B cell (primary cell): Measurements from ENCODE around the gene LAMA2. TPM values are rescaled to one million over a fixed set of nuclear protein-coding genes. Genes with fewer than 3 reads are reported as not detected.

ENCODE experiments used
- ATAC-seq: fragments of 200-7000 bp; cut with Tn5 transposase; one replicate; pipeline ENCODE4 v1.10.0; 2021; ENCODE audit warnings: low read depth, mild to moderate bottlenecking, moderate number of reproducible peaks, moderate library complexity
- CTCF ChIA-PET: fragments of 350-600 bp; sonication (Branson Sonifier 250); formaldehyde crosslinking; loops from one replicate; lab custom pipeline; 2021; ENCODE audit warnings: antibody characterized with exemption, inconsistent platforms; lab: Charles Lee
- POLR2A ChIA-PET: fragments of 350-600 bp; sonication (Branson Sonifier 250); formaldehyde crosslinking; loops from one replicate; lab custom pipeline; 2021; ENCODE audit warnings: antibody characterized with exemption; lab: Charles Lee
- DNase-seq: peaks from one replicate; pipeline ENCODE4 v3.0.0; 2013
- H2AFZ ChIP-seq: 2 replicates; pipeline ENCODE4 v1.6.1; 2012; ENCODE audit warnings: mild to moderate bottlenecking, low read depth, low read length; ENCODE audit not compliant: insufficient read depth, poor library complexity, severe bottlenecking
- H3K27ac ChIP-seq, 2 donors: 1 replicate in 1 of 2; 2 replicates in 1 of 2; pipeline ENCODE4 v1.5.1; 2012 to 2013; ENCODE audit warnings: low read length in 2 of 2, mild to moderate bottlenecking in 2 of 2, moderate library complexity in 1 of 2
- H3K27me3 ChIP-seq, 4 experiments: fragments of 200-600 bp in 1 of 4; sonication (generic) in 1 of 4; replicated peaks in 1 of 4; 1 replicate in 2 of 4; 2 replicates in 2 of 4; pipeline versions ENCODE4 v1.6.1 to v1.7.0; 2013 to 2016; ENCODE audit warnings: low read length in 3 of 4, mild to moderate bottlenecking in 2 of 4, mixed read lengths in 1 of 4, moderate library complexity in 1 of 4; ENCODE audit not compliant: insufficient read depth in 4 of 4, control insufficient read depth in 3 of 4; ENCODE audit errors: control extremely low read depth in 1 of 4
- H3K36me3 ChIP-seq, 2 experiments: replicated peaks in 1 of 2; 1 replicate in 1 of 2; 2 replicates in 1 of 2; pipeline versions ENCODE4 v1.6.1 to v1.7.1; 2013; ENCODE audit warnings: low read length in 1 of 2; ENCODE audit not compliant: insufficient read depth in 2 of 2, control insufficient read depth in 1 of 2; ENCODE audit errors: control extremely low read depth in 1 of 2, extremely low read depth in 1 of 2
- H3K4me1 ChIP-seq, 2 donors: fragments of 200-600 bp in 1 of 2; sonication (generic) in 1 of 2; 1 replicate in 1 of 2; 2 replicates in 1 of 2; pipeline versions ENCODE4 v1.5.1 to v1.6.1; 2013 to 2017; ENCODE audit warnings: low read length in 2 of 2; ENCODE audit not compliant: control insufficient read depth in 2 of 2, insufficient read depth in 2 of 2
- H3K4me2 ChIP-seq: replicated peaks from 2 replicates; pipeline ENCODE3; 2012; ENCODE audit warnings: mild to moderate bottlenecking, low read depth, low read length; ENCODE audit not compliant: poor library complexity, severe bottlenecking
- H3K4me3 ChIP-seq, 5 experiments: fragments of 200-600 bp in 1 of 5; sonication (generic) in 1 of 5; 1 replicate in 3 of 5; 2 replicates in 2 of 5; pipeline versions ENCODE4 v1.5.1 to v1.7.0; 2011 to 2016; ENCODE audit warnings: low read length in 4 of 5, mild to moderate bottlenecking in 4 of 5, low read depth in 2 of 5, control low read depth in 1 of 5, moderate library complexity in 1 of 5; ENCODE audit not compliant: insufficient read depth in 1 of 5; ENCODE audit errors: control extremely low read depth in 1 of 5, extremely low read depth in 1 of 5
- H3K79me2 ChIP-seq: fragments of 200-600 bp; sonication (generic); one replicate; pipeline ENCODE4 v1.6.0; 2016; ENCODE audit warnings: low read length; ENCODE audit not compliant: control insufficient read depth, insufficient read depth
- H3K9ac ChIP-seq: fragments of 200-600 bp; sonication (generic); 2 replicates; pipeline ENCODE4 v1.6.1; 2017; ENCODE audit warnings: mild to moderate bottlenecking, low read length, moderate library complexity
- H3K9me3 ChIP-seq, 3 donors: one replicate each; pipeline versions ENCODE4 v1.6.1 to v1.7.1; 2013; ENCODE audit warnings: low read length in 2 of 3; ENCODE audit not compliant: control insufficient read depth in 2 of 3, insufficient read depth in 1 of 3; ENCODE audit errors: control extremely low read depth in 1 of 3
- H4K20me1 ChIP-seq: 2 replicates; pipeline ENCODE4 v1.6.0; 2012; ENCODE audit warnings: mild to moderate bottlenecking, low read length; ENCODE audit not compliant: insufficient read depth, control insufficient read depth, poor library complexity, severe bottlenecking
- H3K27ac Mint-ChIP-seq: one replicate; pipeline ENCODE4 v1.8.0; 2021; ENCODE audit warnings: mixed read lengths
- H3K27me3 Mint-ChIP-seq: one replicate; pipeline ENCODE4 v1.8.0; 2021; ENCODE audit warnings: mixed read lengths
- H3K4me1 Mint-ChIP-seq: one replicate; pipeline ENCODE4 v1.8.0; 2021; ENCODE audit warnings: mixed read lengths
- H3K4me3 Mint-ChIP-seq: one replicate; pipeline ENCODE4 v1.8.0; 2021; ENCODE audit warnings: mixed read lengths
- H3K9me3 Mint-ChIP-seq: one replicate; pipeline ENCODE4 v1.8.0; 2022; ENCODE audit warnings: mixed read lengths; ENCODE audit not compliant: insufficient read depth
- EZH2 ChIP-seq: IDR thresholded peaks from 2 replicates; pipeline ENCODE4 v1.6.1; 2012; ENCODE audit warnings: borderline replicate concordance, low read depth, mild to moderate bottlenecking, moderate library complexity, low read length; ENCODE audit not compliant: insufficient read depth, poor library complexity, severe bottlenecking
- WGBS: methylation state at CpG from one replicate; pipeline ENCODE4 v1.1.5; 2013; ENCODE audit warnings: missing lambda C conversion rate; ENCODE audit not compliant: insufficient coverage; 5-methylcytosine and 5-hydroxymethylcytosine counted together
- intact Hi-C: fragments of 100-400 bp; cut with micrococcal nuclease; formaldehyde crosslinking; loops from one replicate; pipeline ENCODE4 v1.10.0; 2022
- polyA plus RNA-seq: library from polyadenylated mRNA; depleted of rRNA; stranded (reverse); fragments of >200 nt; gene quantifications from 2 replicates; pipeline ENCODE4 v1.2.3, GENCODE V29; 2012
- total RNA-seq, 2 donors: library from RNA; stranded (reverse); fragments of 120-200 nt in 1 of 2; gene quantifications; 1 replicate in 1 of 2; 2 replicates in 1 of 2; pipeline versions ENCODE4 v1.2.3 to v1.2.4, GENCODE V29; 2013 to 2022
- TF ChIP-seq, protein P1 (sequence below): fragments of 200-600 bp; IDR thresholded peaks from one replicate; pipeline ENCODE4 v1.8.0; 2022; ENCODE audit warnings: antibody characterized with exemption, mild to moderate bottlenecking

LAMA2 gene
- total and polyA plus RNA-seq, 2 donors (not counting 1 experiment from before 2014, with no cell fraction given), result 0.16 TPM; not detected in 1

DNA sequence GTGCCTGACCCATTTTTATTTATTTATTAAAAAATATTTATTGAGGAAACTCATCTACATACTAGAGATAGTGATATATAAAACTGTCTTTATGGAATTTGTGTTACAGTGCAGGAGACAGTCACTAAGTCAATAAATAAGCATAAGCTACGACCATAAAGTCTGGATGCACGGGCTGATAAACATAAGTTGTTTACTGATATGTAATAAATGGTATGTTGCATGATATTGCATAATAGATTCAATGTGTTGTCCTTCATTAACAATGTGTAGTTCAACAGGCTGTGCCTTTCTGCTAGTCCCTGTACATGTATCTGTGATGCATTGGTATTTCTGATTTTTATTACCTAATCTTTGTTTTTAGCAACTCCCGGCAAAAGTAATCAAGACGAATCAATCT is 515.8 kb downstream of the LAMA2 start:
- H4K20me1 ChIP-seq, result no peaks in the 10 kb centered on the region
- H3K9me3 Mint-ChIP-seq, result no peaks in the 10 kb centered on the region
- POLR2A ChIA-PET, result no interaction called here
- ATAC-seq (no peak), DNase-seq (no peak)
- H3K4me3 ChIP-seq, result no peak overlapping the region
- H3K4me3 Mint-ChIP-seq, result no peak overlapping the region
- no peaks in the 10 kb centered on the region for H3K27me3 ChIP-seq
- peaks cover 4% of the 10 kb centered on the region for H3K4me1 Mint-ChIP-seq
- H3K4me2 ChIP-seq, result no peak overlapping the region
- no CpG with 5 or more reads among the region's 4 CpGs for WGBS
- CTCF ChIA-PET, result interaction anchor here (1.3 kb wide), 1 partner anchor 28 kb away, joined by 4 read pairs; no protein-coding TSS in a partner anchor
- H2AFZ ChIP-seq, result no peak overlapping the region
- TF ChIP-seq EZH2, result no peak
- TF ChIP-seq, protein P1, sequence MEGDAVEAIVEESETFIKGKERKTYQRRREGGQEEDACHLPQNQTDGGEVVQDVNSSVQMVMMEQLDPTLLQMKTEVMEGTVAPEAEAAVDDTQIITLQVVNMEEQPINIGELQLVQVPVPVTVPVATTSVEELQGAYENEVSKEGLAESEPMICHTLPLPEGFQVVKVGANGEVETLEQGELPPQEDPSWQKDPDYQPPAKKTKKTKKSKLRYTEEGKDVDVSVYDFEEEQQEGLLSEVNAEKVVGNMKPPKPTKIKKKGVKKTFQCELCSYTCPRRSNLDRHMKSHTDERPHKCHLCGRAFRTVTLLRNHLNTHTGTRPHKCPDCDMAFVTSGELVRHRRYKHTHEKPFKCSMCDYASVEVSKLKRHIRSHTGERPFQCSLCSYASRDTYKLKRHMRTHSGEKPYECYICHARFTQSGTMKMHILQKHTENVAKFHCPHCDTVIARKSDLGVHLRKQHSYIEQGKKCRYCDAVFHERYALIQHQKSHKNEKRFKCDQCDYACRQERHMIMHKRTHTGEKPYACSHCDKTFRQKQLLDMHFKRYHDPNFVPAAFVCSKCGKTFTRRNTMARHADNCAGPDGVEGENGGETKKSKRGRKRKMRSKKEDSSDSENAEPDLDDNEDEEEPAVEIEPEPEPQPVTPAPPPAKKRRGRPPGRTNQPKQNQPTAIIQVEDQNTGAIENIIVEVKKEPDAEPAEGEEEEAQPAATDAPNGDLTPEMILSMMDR, result no peak
- no peaks in the 10 kb centered on the region for H3K9me3 ChIP-seq
- intact Hi-C loops, result no loop called here
- no peaks in the 10 kb centered on the region for H3K36me3 ChIP-seq
- H3K27me3 Mint-ChIP-seq, result no peaks in the 10 kb centered on the region
- H3K27ac Mint-ChIP-seq, result no peak overlapping the region
- no peak overlapping the region for H3K27ac ChIP-seq
- H3K79me2 ChIP-seq, result no peaks in the 10 kb centered on the region
- peaks cover 4 to 7% of the 10 kb centered on the region in 2 donors for H3K4me1 ChIP-seq
- H3K9ac ChIP-seq, result no peak overlapping the region

DNA sequence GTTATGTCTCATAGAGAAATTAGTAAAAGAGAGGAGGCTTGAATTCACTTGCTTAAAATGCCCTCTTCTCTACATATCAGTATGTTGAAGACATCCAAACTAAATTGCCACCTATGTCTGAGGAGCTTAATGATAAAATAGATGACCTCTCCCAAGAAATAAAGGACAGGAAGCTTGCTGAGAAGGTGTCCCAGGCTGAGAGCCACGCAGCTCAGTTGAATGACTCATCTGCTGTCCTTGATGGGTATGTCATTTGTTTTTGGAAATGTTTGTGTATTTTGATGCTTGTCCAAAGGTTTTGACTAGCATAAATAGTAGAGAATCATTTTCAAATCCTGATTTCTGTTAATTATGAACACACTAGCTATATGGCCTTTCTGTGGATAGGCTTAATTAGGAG is 519.3 kb downstream of the LAMA2 start:
- H3K27me3 ChIP-seq, result no peaks in the 10 kb centered on the region
- H4K20me1 ChIP-seq, result no peaks in the 10 kb centered on the region
- H3K4me3 ChIP-seq, result no peak overlapping the region
- H3K79me2 ChIP-seq, result no peaks in the 10 kb centered on the region
- H3K4me2 ChIP-seq, result no peak overlapping the region
- 60% methylated on average over 1 of the region's 1 CpG for WGBS
- no peak overlapping the region for H3K27ac Mint-ChIP-seq
- no peaks in the 10 kb centered on the region for H3K9me3 ChIP-seq
- H3K27me3 Mint-ChIP-seq, result peaks cover 6% of the 10 kb centered on the region
- H3K4me1 ChIP-seq, result no peaks in the 10 kb centered on the region
- ATAC-seq, result no peak
- intact Hi-C loops, result no loop called here
- H3K9me3 Mint-ChIP-seq, result no peaks in the 10 kb centered on the region
- H3K9ac ChIP-seq, result no peak overlapping the region
- ChIA-PET CTCF (interaction anchor here (1.9 kb wide), 1 partner anchor 32 kb away, joined by 4 read pairs; no protein-coding TSS in a partner anchor), POLR2A (no interaction called here)
- no peak overlapping the region for H2AFZ ChIP-seq
- no peaks in the 10 kb centered on the region for H3K36me3 ChIP-seq
- no peaks in the 10 kb centered on the region for H3K4me1 Mint-ChIP-seq
- no peak overlapping the region for H3K4me3 Mint-ChIP-seq
- TF ChIP-seq EZH2, result no peak
- TF ChIP-seq, protein P1, result no peak
- no peak for DNase-seq
- no peak overlapping the region for H3K27ac ChIP-seq
